Camera-type eye (tissue), 1 donor: Measurements from ENCODE around the gene LRR1. TPM values are rescaled to one million over a fixed set of nuclear protein-coding genes. Genes with fewer than 3 reads are reported as not detected.

Source experiments
- total RNA-seq: library from RNA; depleted of rRNA; stranded (reverse); fragments of >200 nt; gene quantifications from one replicate; pipeline ENCODE4 v1.2.3, GENCODE V29; 2014

The LRR1 gene, protein sequence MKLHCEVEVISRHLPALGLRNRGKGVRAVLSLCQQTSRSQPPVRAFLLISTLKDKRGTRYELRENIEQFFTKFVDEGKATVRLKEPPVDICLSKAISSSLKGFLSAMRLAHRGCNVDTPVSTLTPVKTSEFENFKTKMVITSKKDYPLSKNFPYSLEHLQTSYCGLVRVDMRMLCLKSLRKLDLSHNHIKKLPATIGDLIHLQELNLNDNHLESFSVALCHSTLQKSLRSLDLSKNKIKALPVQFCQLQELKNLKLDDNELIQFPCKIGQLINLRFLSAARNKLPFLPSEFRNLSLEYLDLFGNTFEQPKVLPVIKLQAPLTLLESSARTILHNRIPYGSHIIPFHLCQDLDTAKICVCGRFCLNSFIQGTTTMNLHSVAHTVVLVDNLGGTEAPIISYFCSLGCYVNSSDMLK
- total RNA-seq = 9.2 TPM

DNA sequence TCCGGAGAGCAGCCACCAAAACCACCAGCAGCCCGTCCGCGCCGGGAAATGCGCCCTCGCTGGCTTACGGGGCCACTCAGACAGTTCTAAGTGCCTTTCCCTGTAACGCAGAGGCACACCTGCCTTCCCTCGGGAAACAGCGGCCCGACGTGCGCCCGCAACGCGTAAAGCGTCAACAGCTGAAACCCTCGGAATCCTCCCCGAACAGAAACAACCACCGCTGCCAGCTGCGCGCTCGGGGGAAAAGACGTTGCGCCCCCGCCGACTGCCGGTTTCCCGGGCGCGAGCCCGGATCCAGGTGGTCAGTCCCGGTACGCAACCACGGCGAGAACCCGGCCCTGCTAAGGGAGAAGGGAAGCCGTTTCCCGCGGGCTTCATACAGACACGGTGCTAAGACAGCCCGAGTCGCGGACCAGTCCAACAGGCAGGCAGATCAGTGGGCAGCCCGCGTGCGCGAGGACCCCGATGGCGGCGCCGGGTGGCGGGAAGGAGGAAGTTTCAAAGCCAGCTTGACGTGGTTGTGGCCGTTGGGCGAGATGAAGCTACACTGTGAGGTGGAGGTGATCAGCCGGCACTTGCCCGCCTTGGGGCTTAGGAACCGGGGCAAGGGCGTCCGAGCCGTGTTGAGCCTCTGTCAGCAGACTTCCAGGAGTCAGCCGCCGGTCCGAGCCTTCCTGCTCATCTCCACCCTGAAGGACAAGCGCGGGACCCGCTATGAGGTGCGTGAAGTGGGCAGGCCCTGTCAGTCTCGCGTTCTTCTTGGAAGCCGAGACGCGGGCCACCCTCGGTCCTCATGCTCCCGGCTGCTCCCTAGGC is at the start of gene LRR1:
Gene LRR1, plus strand, starts transcription at position 456 of the 816 bp plus-strand sequence. Its CDS starts 81 bp downstream, at position 537.

DNA sequence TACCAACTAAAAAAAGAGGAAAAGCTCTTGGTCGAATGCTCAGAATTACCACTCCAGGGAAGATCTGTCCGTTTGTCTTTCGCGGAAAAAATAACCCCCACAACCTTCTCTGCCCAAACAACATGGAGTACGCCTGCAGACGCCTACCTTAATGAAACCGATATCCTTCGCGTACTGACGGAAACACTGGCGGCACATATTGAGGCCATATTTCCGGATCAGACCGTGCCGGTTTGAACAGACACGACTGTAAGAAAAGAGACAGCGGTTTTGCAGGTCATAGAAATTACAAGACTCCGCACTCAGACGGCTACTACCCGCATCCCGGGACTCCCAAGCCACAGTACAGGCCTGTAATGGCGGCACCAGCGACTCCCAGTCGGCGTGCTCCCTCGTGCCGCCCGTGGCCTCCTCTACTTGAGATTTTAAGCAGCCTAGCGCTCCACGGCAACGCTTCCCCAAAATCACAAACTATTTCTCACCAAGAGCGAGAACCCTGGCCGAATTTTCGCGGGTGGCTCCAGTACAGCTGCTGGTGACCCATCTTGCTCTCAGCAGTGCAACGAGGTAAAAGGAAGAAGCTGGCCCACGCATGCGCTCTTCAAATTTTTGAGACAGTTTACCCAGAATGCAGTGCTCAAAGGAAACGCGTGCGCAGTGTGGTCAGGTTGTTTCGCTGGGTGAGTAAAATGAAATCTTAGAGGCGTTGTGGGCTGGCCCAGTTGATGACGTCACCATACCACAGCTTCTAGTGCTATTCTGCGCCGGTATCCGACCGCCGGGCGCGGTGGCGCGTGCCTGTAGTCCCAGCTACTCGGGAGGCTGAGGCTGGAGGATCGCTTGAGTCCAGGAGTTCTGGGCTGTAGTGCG is 12.7 kb upstream of the LRR1 start, which contains the start of gene RPS29:
Gene RPS29, minus strand, starts transcription at position 578 of the 870 bp plus-strand sequence. Its CDS starts 34 bp downstream, at position 544.

DNA sequence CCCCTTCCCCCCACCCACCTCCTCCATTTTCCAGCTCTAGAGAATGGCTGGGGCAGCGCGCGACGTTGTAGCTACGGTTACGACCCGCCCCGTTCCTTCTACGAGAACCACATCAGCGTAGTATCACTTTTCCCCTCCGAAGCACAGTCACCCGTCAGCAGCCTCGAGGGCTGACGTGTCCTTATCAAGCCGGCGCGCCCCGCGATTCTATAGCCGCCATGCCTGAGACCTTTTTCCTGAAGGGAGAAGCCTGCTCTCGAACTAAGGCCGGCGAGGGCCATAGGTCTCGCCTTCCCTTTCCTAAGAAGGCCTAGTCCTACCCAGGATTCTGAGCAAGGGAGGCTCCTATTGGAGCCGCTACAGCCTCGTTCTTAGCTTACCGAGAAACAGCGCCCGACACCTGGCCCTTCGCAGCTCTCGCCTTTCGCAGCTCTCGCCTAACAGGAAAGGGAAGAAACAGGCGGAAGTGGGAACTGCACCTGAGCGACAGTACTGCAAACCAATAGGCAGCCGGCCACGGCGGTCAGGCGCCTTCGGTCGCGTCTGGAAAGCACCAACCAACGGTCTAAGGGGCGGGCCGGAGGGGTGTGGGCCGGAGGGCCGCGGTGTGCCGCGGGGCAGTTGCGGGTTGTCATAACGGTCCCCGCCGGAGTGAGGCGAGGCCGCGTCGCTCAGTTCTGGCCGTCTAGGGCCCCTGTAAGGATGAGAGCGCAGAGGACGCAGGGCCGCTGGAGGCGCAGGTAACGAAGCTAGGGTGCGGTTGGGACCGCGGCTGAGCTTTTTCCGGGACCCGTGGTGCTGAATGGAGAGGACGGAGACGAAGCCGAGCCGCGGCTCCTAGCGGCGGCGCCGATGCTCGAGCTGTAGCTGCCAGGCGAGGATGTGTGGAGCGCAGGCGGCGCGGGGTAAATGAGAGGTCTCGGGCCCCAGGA is 21.7 kb downstream of the LRR1 start, which contains the start of the genes MGAT2 and RPL36AL:
Gene MGAT2, plus strand, starts transcription at position 618 of the 932 bp plus-strand sequence. CDS start 470 bp downstream, outside the sequence.
Gene RPL36AL, minus strand, starts transcription at position 445 of the 932 bp plus-strand sequence. CDS start 1,522 bp downstream, outside the sequence.

DNA sequence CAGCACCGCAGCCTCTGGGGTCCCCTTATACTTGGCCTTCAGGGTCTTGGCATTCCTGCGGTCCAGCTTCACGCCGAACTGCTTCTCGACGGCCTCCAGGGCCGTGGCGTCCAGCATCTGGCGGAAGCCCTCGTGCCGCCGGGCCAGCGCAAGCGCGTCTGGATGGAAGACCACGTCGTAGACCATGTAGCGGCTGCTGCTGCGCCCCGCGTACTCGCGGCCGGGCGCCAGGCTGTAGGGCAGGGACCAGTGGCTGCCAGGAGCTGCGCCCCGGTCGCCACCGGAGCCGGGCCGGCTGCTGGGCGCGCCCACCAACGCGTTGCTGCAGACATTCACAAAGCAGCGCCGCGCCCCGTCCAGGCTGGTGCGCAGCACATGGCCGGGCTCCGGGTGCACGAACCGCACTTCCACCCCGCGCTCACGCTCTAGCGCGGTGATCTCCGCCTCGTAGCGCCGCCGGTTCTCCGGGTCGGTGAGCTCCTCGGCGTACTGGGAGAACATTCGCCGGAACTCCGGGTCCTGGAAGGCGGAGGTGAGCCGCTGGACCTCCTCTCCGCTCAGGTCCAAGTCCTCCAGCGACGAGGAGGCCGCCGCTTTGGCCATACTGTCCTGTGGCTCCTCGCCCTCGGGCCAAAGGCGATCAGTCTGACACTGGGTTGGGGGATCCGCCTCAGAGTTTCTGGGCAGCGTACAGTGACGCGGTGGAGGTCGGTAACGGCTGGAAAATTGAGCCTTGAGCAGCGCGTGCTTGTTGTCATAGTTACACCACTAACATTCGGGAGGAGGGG is 36.0 kb downstream of the LRR1 start, which contains the start of gene DNAAF2:
Gene DNAAF2, minus strand, starts transcription at position 698 of the 788 bp plus-strand sequence. Its CDS starts 95 bp downstream, at position 603.

Other genes with a start within 250 kb of the LRR1 start
- gene RPS29, start 12.6 kb upstream of the LRR1 start, total RNA-seq = 1,905 TPM
- gene RPL36AL, start 21.7 kb downstream of the LRR1 start, total RNA-seq = 76.9 TPM
- 34.1 TPM for gene MGAT2, start 21.9 kb downstream of the LRR1 start, total RNA-seq
- gene DNAAF2, start 36.3 kb downstream of the LRR1 start, total RNA-seq = 22.7 TPM
- gene POLE2, start 89.3 kb downstream of the LRR1 start, total RNA-seq = 14.3 TPM
- gene KLHDC1, start 94.2 kb downstream of the LRR1 start, total RNA-seq = 14.6 TPM
- 119 TPM for gene KLHDC2, start 169.2 kb downstream of the LRR1 start, total RNA-seq